HG02642 (cell line): ENCODE data around the gene RGS10.

Experiments
- ATAC-seq: cut with Tn5 transposase; IDR thresholded peaks from one replicate; pipeline ENCODE4 v1.9.1; 2021; ENCODE audit warnings: mild to moderate bottlenecking; ENCODE audit not compliant: unreplicated experiment, poor library complexity

RGS10 gene

GRCh38 chr10:119520283-119520682 lies 22.2 kb downstream of the RGS10 start:
- ATAC-seq = no peak

- no peak for ATAC-seq
Observed at GRCh38 chr10:119518936-119519335, 23.6 kb downstream of the RGS10 start.

- peak; percentile 14 for ATAC-seq
Observed at GRCh38 chr10:119518176-119518575, 24.3 kb downstream of the RGS10 start.

- peak; percentile 61 for ATAC-seq
Observed at GRCh38 chr10:119517235-119518141, 25.0 kb downstream of the RGS10 start.

GRCh38 chr10:119516381-119517234 lies 25.9 kb downstream of the RGS10 start:
- ATAC-seq = peak; percentile 74

GRCh38 chr10:119515511-119516045 lies 26.9 kb downstream of the RGS10 start:
- ATAC-seq = no peak

- no peak for ATAC-seq
Observed at GRCh38 chr10:119514819-119515218, 27.7 kb downstream of the RGS10 start.

GRCh38 chr10:119511828-119512515 lies 30.5 kb downstream of the RGS10 start:
- ATAC-seq = no peak

- ATAC-seq = no peak
Observed at GRCh38 chr10:119509909-119510451, 32.5 kb downstream of the RGS10 start.

GRCh38 chr10:119507115-119507514 lies 35.4 kb downstream of the RGS10 start:
- ATAC-seq = no peak

- ATAC-seq = no peak
Observed at GRCh38 chr10:119505588-119506315, 36.8 kb downstream of the RGS10 start.

GRCh38 chr10:119505131-119505551 lies 37.4 kb downstream of the RGS10 start:
- no peak for ATAC-seq

- ATAC-seq = no peak
Observed at GRCh38 chr10:119504651-119505050, 37.9 kb downstream of the RGS10 start.

- ATAC-seq = no peak
Observed at GRCh38 chr10:119503821-119504220, 38.7 kb downstream of the RGS10 start.

- ATAC-seq = no peak
Observed at GRCh38 chr10:119502618-119503155, 39.8 kb downstream of the RGS10 start.

GRCh38 chr10:119502209-119502608 lies 40.3 kb downstream of the RGS10 start:
- peak; percentile 52 for ATAC-seq

- no peak for ATAC-seq
Observed at GRCh38 chr10:119501690-119502089, 40.8 kb downstream of the RGS10 start.

- ATAC-seq = no peak
Observed at GRCh38 chr10:119500821-119501220, 41.7 kb downstream of the RGS10 start.
